SK-N-MC (cell line): ENCODE measurements around the gene SLC66A2.

Experiments
- EZH2 ChIP-seq: fragments of 200-600 bp; sonication (generic); IDR thresholded peaks from one replicate; pipeline ENCODE4 v1.6.1; 2017; ENCODE audit warnings: antibody characterized with exemption
- FOXP2 ChIP-seq: optimal IDR thresholded peaks from 2 replicates; pipeline ENCODE3; 2011; ENCODE audit warnings: mild to moderate bottlenecking, moderate library complexity; ENCODE audit not compliant: insufficient read depth; ENCODE audit errors: extremely low read length, control extremely low read depth
- POLR2AphosphoS5 ChIP-seq: IDR thresholded peaks from 2 replicates; pipeline ENCODE4 v1.6.1; 2012; ENCODE audit warnings: mild to moderate bottlenecking, low read depth, low read length, borderline replicate concordance

GRCh38 chr18:79940126-79940813, 11.2 kb downstream of the SLC66A2 start:
- TF ChIP-seq POLR2AphosphoS5 (no peak), EZH2 (no peak), FOXP2 (no peak)
